Measurements from ENCODE around the gene ELMO1.

DNA sequence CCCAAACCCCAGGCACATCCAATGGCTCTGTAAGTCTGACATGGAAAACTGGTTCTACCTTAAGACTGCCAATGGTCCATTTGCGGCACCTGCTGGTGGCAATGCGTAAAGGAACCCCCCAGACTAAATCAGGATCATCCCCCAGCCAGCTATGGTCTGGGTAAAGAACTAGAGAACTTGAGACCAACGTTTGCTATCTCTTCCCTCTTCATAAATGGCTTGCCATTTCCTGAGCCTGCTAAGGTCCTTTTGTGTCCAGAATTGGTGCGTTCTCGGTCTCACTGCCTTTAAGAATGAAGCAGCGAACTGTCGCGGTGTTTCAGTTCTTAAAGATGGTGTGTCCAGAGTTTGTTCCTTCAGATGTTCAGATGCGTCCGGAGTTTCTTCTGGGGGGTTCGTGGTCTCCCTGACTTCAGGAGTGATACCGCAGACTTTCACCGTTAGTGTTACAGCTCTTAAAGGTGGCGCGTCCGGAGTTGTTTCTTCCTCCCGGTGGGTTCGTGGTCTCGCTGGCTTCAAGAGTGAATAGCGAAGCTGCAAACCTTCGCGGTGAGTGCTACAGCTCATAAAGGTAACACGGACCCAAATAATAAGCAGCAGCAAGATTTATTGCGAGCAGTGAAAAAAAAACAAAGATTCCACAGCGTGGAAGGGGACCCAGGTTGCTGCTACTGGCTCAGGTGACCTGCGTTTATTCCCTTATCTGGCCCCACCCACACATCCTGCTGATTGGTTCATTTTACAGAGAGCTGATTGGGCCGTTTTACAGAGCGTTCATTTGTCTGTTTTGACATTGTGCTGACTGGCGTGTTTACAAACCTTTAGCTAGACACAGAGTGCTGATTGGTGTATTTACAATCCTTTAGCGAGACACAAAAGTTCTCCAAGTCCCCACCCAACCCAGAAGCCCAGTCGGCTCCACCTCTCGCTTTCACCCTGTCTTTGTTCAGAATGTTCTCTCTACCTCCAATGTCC is 95.4 kb downstream of the ELMO1 start:
- TF ChIP-seq, protein P1, sequence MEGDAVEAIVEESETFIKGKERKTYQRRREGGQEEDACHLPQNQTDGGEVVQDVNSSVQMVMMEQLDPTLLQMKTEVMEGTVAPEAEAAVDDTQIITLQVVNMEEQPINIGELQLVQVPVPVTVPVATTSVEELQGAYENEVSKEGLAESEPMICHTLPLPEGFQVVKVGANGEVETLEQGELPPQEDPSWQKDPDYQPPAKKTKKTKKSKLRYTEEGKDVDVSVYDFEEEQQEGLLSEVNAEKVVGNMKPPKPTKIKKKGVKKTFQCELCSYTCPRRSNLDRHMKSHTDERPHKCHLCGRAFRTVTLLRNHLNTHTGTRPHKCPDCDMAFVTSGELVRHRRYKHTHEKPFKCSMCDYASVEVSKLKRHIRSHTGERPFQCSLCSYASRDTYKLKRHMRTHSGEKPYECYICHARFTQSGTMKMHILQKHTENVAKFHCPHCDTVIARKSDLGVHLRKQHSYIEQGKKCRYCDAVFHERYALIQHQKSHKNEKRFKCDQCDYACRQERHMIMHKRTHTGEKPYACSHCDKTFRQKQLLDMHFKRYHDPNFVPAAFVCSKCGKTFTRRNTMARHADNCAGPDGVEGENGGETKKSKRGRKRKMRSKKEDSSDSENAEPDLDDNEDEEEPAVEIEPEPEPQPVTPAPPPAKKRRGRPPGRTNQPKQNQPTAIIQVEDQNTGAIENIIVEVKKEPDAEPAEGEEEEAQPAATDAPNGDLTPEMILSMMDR (IDR thresholded peaks at IDR 0.05), result peak in 4 of 12 donors; percentile 21 to 42 (median 22)
- no peak for TF ChIP-seq POLR2A (IDR thresholded peaks at IDR 0.05)

All from heart left ventricle (tissue), 13 donors.